Activated CD8-positive, alpha-beta memory T cell treated with anti-CD3 and anti-CD28 coated beads, Interleukin-2, amount 50 U/mL, for 1 hour (primary cell): ENCODE data around the gene TAMM41.
"Not testable (repeated sequence)": the region's sequence is repeated elsewhere in the genome, so short reads cannot be mapped to it uniquely, and the experiment has no call there.

ENCODE experiments used
- DNase-seq: peaks from one replicate; pipeline ENCODE4 v3.0.0-alpha.2; 2020; ENCODE audit errors: extremely low read depth

TAMM41 gene

GRCh38 chr3:11846281-11847266 lies at the start of gene TAMM41:
TSS of gene TAMM41 (minus strand) at chr3:11846885. CDS start at chr3:11846636, 249 bp downstream.
- peak; percentile 64 for DNase-seq

- no peak for DNase-seq
Measured at GRCh38 chr3:11878837-11879236, 32.2 kb upstream of the TAMM41 start.

- not testable (repeated sequence) for DNase-seq
Measured at GRCh38 chr3:11874707-11875106, 28.0 kb upstream of the TAMM41 start.

- DNase-seq = not testable (repeated sequence)
Measured at GRCh38 chr3:11863739-11864138, 17.1 kb upstream of the TAMM41 start.

GRCh38 chr3:11862584-11862983 lies 15.9 kb upstream of the TAMM41 start:
- not testable (repeated sequence) for DNase-seq

- DNase-seq = not testable (repeated sequence)
Measured at GRCh38 chr3:11862145-11862544, 15.5 kb upstream of the TAMM41 start.

- DNase-seq = not testable (repeated sequence)
Measured at GRCh38 chr3:11860213-11860612, 13.5 kb upstream of the TAMM41 start.

GRCh38 chr3:11853450-11853849 lies 6.8 kb upstream of the TAMM41 start:
- DNase-seq = no peak

GRCh38 chr3:11850003-11850402 lies 3.3 kb upstream of the TAMM41 start:
- no peak for DNase-seq

- no peak for DNase-seq
Measured at GRCh38 chr3:11847607-11848006, 922 bp upstream of the TAMM41 start.

GRCh38 chr3:11845651-11846050 lies 1.0 kb downstream of the TAMM41 start:
- DNase-seq = no peak

- DNase-seq = no peak
Measured at GRCh38 chr3:11844891-11845290, 1.8 kb downstream of the TAMM41 start.

GRCh38 chr3:11835028-11835639 lies 11.6 kb downstream of the TAMM41 start:
- DNase-seq = no peak

- DNase-seq = no peak
Measured at GRCh38 chr3:11832981-11833905, 13.4 kb downstream of the TAMM41 start.

- no peak for DNase-seq
Measured at GRCh38 chr3:11829416-11829815, 17.3 kb downstream of the TAMM41 start.

GRCh38 chr3:11826628-11827265 lies 19.9 kb downstream of the TAMM41 start:
- no peak for DNase-seq

GRCh38 chr3:11825301-11825700 lies 21.4 kb downstream of the TAMM41 start:
- DNase-seq = no peak

- DNase-seq = no peak
Measured at GRCh38 chr3:11820531-11821041, 26.1 kb downstream of the TAMM41 start.

- DNase-seq = no peak
Measured at GRCh38 chr3:11819146-11819689, 27.5 kb downstream of the TAMM41 start.

GRCh38 chr3:11818033-11818432 lies 28.7 kb downstream of the TAMM41 start:
- DNase-seq = no peak

GRCh38 chr3:11815111-11815510 lies 31.6 kb downstream of the TAMM41 start:
- DNase-seq = no peak
